ENCODE measurements around the gene THAP7. TPM values are rescaled to one million over a fixed set of nuclear protein-coding genes. Genes with fewer than 3 reads are reported as not detected.

The THAP7 gene
- total and polyA plus RNA-seq, 2 of the 13 experiments (the other 11 are each of a cell fraction or from before 2014, with no cell fraction given), result 13.0 to 25.5 TPM

GRCh38 chr22:20952544-20953341, 49.2 kb downstream of the THAP7 start (continued):
- no peak for TF ChIP-seq ZNF720 (CRISPR knock-in tag; IDR thresholded peaks at IDR 0.05)
- TF ChIP-seq ZSCAN21 (CRISPR knock-in tag; IDR thresholded peaks at IDR 0.05; ENCODE audit: borderline replicate concordance), result peak; percentile 60; the same call in 1 of the 2 replicates
- TF ChIP-seq ONECUT2 (CRISPR knock-in tag; IDR thresholded peaks at IDR 0.05), result no peak
- TF ChIP-seq SNRNP70 (IDR thresholded peaks at IDR 0.05; ENCODE audit: low read depth, low read length), result no peak
- TF ChIP-seq PAWR (CRISPR knock-in tag; IDR thresholded peaks at IDR 0.05; ENCODE audit: borderline replicate concordance), result no peak
- TF ChIP-seq MXI1 (IDR thresholded peaks at IDR 0.05; ENCODE audit: borderline replicate concordance, low read depth, low read length), result peak; percentile 82; the same call in 1 of the 3 replicates
- TF ChIP-seq TRIM22 (IDR thresholded peaks at IDR 0.05), result no peak
- TF ChIP-seq RNF2 (conservative IDR thresholded peaks at IDR 0.05; ENCODE audit: low read depth), result no peak
- no peak for TF ChIP-seq CBX2 (IDR thresholded peaks at IDR 0.05; ENCODE audit: low read depth, low read length)
- no peak for TF ChIP-seq CBX2 (CRISPR knock-in tag; IDR thresholded peaks at IDR 0.05; ENCODE audit: low read depth)
- no peak for TF ChIP-seq ZBTB44 (CRISPR knock-in tag; IDR thresholded peaks at IDR 0.05)
- peak; percentile 49; the same call in 1 of the 2 replicates for TF ChIP-seq TARDBP (CRISPR knock-in tag; IDR thresholded peaks at IDR 0.05)
- TF ChIP-seq NFAT5 (CRISPR knock-in tag; IDR thresholded peaks at IDR 0.05), result no peak
- peak; percentile 61; the same call in 1 of the 2 replicates for TF ChIP-seq ERF (CRISPR knock-in tag; IDR thresholded peaks at IDR 0.05)
- no peak for TF ChIP-seq HIVEP1 (CRISPR knock-in tag; IDR thresholded peaks at IDR 0.05)
- TF ChIP-seq JUNB (CRISPR knock-in tag; IDR thresholded peaks at IDR 0.05; ENCODE audit: borderline replicate concordance), result no peak
- no peak for TF ChIP-seq ELK4 (CRISPR knock-in tag; IDR thresholded peaks at IDR 0.05; ENCODE audit: borderline replicate concordance)
- TF ChIP-seq ZBTB25 (CRISPR knock-in tag; IDR thresholded peaks at IDR 0.05), result peak; percentile 66; the same call in 1 of the 2 replicates
- peak; percentile 13 for TF ChIP-seq STAG1 (CRISPR knock-in tag; IDR thresholded peaks at IDR 0.05)
